Kidney (tissue), 14 donors: Measurements from ENCODE around the gene MKNK2. TPM values are rescaled to one million over a fixed set of nuclear protein-coding genes. Genes with fewer than 3 reads are reported as not detected.

Experiments
- DNase-seq, 5 donors: peaks; one replicate each; pipeline ENCODE4 v3.0.0-alpha.2; 2013 to 2020
- FAIRE-seq: peaks from 2 replicates; lab custom pipeline; 2012; peaks lifted over from hg19 to GRCh38; lab: Jason Lieb, UNC
- H3K27ac ChIP-seq, 2 donors: one replicate each; pipeline ENCODE4 v1.7.0; 2013; ENCODE audit warnings: low read depth in 2 of 2, low read length in 2 of 2, inconsistent platforms in 1 of 2
- H3K27me3 ChIP-seq: one replicate; pipeline ENCODE4 v1.7.1; 2013; ENCODE audit warnings: low read length, inconsistent platforms; ENCODE audit not compliant: control insufficient read depth, insufficient read depth
- H3K36me3 ChIP-seq, 3 donors: one replicate each; pipeline versions ENCODE4 v1.7.0 to v1.7.1; 2013; ENCODE audit warnings: low read length in 3 of 3, control low read depth in 1 of 3, inconsistent platforms in 1 of 3; ENCODE audit not compliant: insufficient read depth in 3 of 3, control insufficient read depth in 2 of 3
- H3K4me1 ChIP-seq, 3 donors: one replicate each; pipeline versions ENCODE4 v1.7.0 to v1.7.1; 2013; ENCODE audit warnings: low read length in 3 of 3, inconsistent platforms in 1 of 3, low read depth in 1 of 3; ENCODE audit not compliant: control insufficient read depth in 2 of 3, insufficient read depth in 2 of 3
- H3K4me3 ChIP-seq, 3 donors: one replicate each; pipeline versions ENCODE4 v1.7.0 to v1.8.1; 2013; ENCODE audit warnings: low read length in 3 of 3, control low read depth in 1 of 3, inconsistent platforms in 1 of 3
- H3K9ac ChIP-seq, 3 donors: one replicate each; pipeline versions ENCODE4 v1.7.0 to v1.7.1; 2013; ENCODE audit warnings: low read length in 3 of 3, control low read depth in 1 of 3, inconsistent platforms in 1 of 3
- H3K9me3 ChIP-seq, 3 donors: one replicate each; pipeline versions ENCODE4 v1.7.0 to v1.7.1; 2013; ENCODE audit warnings: low read length in 3 of 3, control low read depth in 1 of 3, inconsistent platforms in 1 of 3; ENCODE audit not compliant: control insufficient read depth in 2 of 3, insufficient read depth in 1 of 3
- CTCF ChIP-seq: IDR thresholded peaks from 3 replicates; pipeline ENCODE4 v1.5.1; 2012; ENCODE audit warnings: mild to moderate bottlenecking, moderate library complexity, borderline replicate concordance; ENCODE audit not compliant: insufficient read depth; ENCODE audit errors: extremely low read depth
- intact Hi-C: fragments of 100-400 bp; cut with DNase I; formaldehyde crosslinking; loops from one replicate; pipeline ENCODE4 v1.11.1; 2022
- polyA plus RNA-seq: library from polyadenylated mRNA; stranded (reverse); fragments of 350-450 nt; fragmentation: Illumina TruSeq; extraction: RNeasy Lipid Tissue Mini Kit (QIAGEN cat#74804); gene quantifications from one replicate; pipeline ENCODE4 v1.2.3, GENCODE V29; 2014; ENCODE audit warnings: low read depth, low replicate concordance; ENCODE audit not compliant: insufficient read depth
- total RNA-seq: library from RNA; stranded (reverse); fragmentation: NEBNext Ultra II Directional; extraction: Animal tissue kit (Norgen Biotek cat#: 25700); gene quantifications from one replicate; pipeline ENCODE4 v1.2.1, GENCODE V29; 2021
- donor health status: control.
- donor health status: control.
- donor health status: control.
- donor health status: control.
- donor health status: control.
- donor health status: DM: yes; HTN: yes; CAD: no.
- donor health status: Normal renal cell carcinoma (clear cell type).

MKNK2 gene
- total and polyA plus RNA-seq, 2 donors from 2014 or later, result 67.2 to 190 TPM

GRCh38 chr19:2048104-2048958 is 2.7 kb downstream of the MKNK2 start:
- FAIRE-seq (no peak), DNase-seq (peak in 1 of 5 donors; percentile 66)
- intact Hi-C loops, result no loop called here
- Histone ChIP-seq H3K4me3 (peak overlapping the region in 2 of 3 donors; percentile 85 to 95), H3K36me3 (peaks cover 0 to 30% (median 0%) of the 10 kb centered on the region in 3 donors), H3K27ac (peak overlapping the region; percentile 98), H3K9ac (peak overlapping the region in 2 of 3 donors; percentile 78 to 99), H3K27me3 (no peaks in the 10 kb centered on the region), H3K9me3 (no peaks in the 10 kb centered on the region), H3K4me1 (peaks cover 0 to 64% (median 34%) of the 10 kb centered on the region in 3 donors)
- no peak for TF ChIP-seq CTCF

- H3K27ac ChIP-seq, result peak overlapping the region; percentile 11 to 98
- peak overlapping the region in 1 of 3 donors; percentile 35 for H3K4me3 ChIP-seq
- no peak for TF ChIP-seq CTCF
- DNase-seq, result peak in 1 of 5 donors; percentile 90
- H3K27me3 ChIP-seq, result no peaks in the 10 kb centered on the region
- no peak for FAIRE-seq
- intact Hi-C loops, result no loop called here
- peaks cover 0 to 71% (median 42%) of the 10 kb centered on the region in 3 donors for H3K4me1 ChIP-seq
- no peaks in the 10 kb centered on the region for H3K9me3 ChIP-seq
- H3K9ac ChIP-seq, result peak overlapping the region in 2 of 3 donors; percentile 4 to 99
- peaks cover 0 to 36% (median 0%) of the 10 kb centered on the region in 3 donors for H3K36me3 ChIP-seq
These were observed 3.5 kb downstream of the MKNK2 start for GRCh38 chr19:2047449-2048103.

GRCh38 chr19:2047076-2047448 is 4.0 kb downstream of the MKNK2 start:
- Histone ChIP-seq H3K36me3 (peaks cover 0 to 39% (median 0%) of the 10 kb centered on the region in 3 donors), H3K9ac (no peak overlapping the region), H3K27me3 (no peaks in the 10 kb centered on the region), H3K9me3 (no peaks in the 10 kb centered on the region), H3K4me1 (peaks cover 0 to 70% (median 46%) of the 10 kb centered on the region in 3 donors), H3K4me3 (no peak overlapping the region), H3K27ac (peak overlapping the region; percentile 23 to 25)
- DNase-seq (no peak), FAIRE-seq (no peak)
- TF ChIP-seq CTCF, result no peak
- intact Hi-C loops, result no loop called here
